Erythroblast (primary cell): Measurements from ENCODE around the gene ADPGK.

Experiments used
- GATA1 ChIP-seq: IDR thresholded peaks from 2 replicates; pipeline ENCODE4 v1.6.1; 2011; ENCODE audit warnings: low read depth, mild to moderate bottlenecking, control low read depth, low read length, moderate library complexity
- POLR2A ChIP-seq: IDR thresholded peaks from 2 replicates; pipeline ENCODE4 v1.6.1; 2011; ENCODE audit warnings: mild to moderate bottlenecking, low read length

DNA sequence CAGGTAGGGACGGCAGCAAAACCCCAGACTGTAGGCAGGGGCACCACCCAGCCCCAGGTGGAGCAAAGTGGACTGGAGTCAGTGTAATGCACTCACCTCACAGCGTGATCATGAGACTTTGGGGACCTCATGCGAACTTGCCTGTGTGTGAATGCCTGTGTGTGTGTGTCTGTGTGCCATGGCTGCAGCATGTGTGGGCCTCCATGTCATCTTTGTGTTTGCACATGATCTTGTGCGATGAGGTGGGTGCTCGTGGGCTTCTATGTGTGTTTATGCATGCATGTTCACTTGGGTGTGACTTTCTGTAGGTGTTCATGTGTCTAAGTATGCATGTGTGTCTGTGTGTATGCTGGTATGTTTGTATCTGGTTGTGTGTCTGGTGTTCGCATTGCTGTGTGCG, 41.2 kb upstream of the ADPGK start:
- TF ChIP-seq POLR2A (no peak), GATA1 (no peak)
